Measurements from ENCODE around the gene BDKRB2. TPM values are rescaled to one million over a fixed set of nuclear protein-coding genes. Genes with fewer than 3 reads are reported as not detected.

The BDKRB2 gene
- polyA plus RNA-seq, 1 donor from 2014 or later = not detected

GRCh38 chr14:96217376-96217913, 12.8 kb downstream of the BDKRB2 start:
- no peak overlapping the region for H3K27ac Mint-ChIP-seq

GRCh38 chr14:96221109-96221650, 16.5 kb downstream of the BDKRB2 start:
- H3K4me3 Mint-ChIP-seq = no peak overlapping the region
- no peaks in the 10 kb centered on the region for H3K9me3 Mint-ChIP-seq
- peaks cover 4% of the 10 kb centered on the region for H3K27me3 Mint-ChIP-seq
- H3K36me3 Mint-ChIP-seq = peaks cover 2% of the 10 kb centered on the region
- peaks cover 0 to 1% (median 0%) of the 10 kb centered on the region in 3 donors for H3K4me1 Mint-ChIP-seq
- peak overlapping the region in 1 of 3 donors; percentile 13 for H3K27ac Mint-ChIP-seq

More at GRCh38 chr14:96217376-96217913, 12.8 kb downstream of the BDKRB2 start:
- no peaks in the 10 kb centered on the region for H3K36me3 Mint-ChIP-seq
- H3K27me3 Mint-ChIP-seq = peaks cover 2% of the 10 kb centered on the region
- H3K9me3 Mint-ChIP-seq = no peaks in the 10 kb centered on the region
- no peak overlapping the region for H3K4me3 Mint-ChIP-seq
- no peaks in the 10 kb centered on the region for H3K4me1 Mint-ChIP-seq

- H3K27me3 Mint-ChIP-seq = peaks cover 4% of the 10 kb centered on the region
- H3K36me3 Mint-ChIP-seq = peaks cover 2% of the 10 kb centered on the region
- peaks cover 0 to 1% (median 0%) of the 10 kb centered on the region in 3 donors for H3K4me1 Mint-ChIP-seq
- H3K4me3 Mint-ChIP-seq = no peak overlapping the region
- H3K27ac Mint-ChIP-seq = peak overlapping the region in 1 of 3 donors; percentile 13
- H3K9me3 Mint-ChIP-seq = no peaks in the 10 kb centered on the region
Measured at GRCh38 chr14:96221841-96222240, 17.2 kb downstream of the BDKRB2 start.

GRCh38 chr14:96224480-96225096, 19.9 kb downstream of the BDKRB2 start:
- Mint-ChIP-seq H3K27ac (no peak overlapping the region), H3K4me1 (peaks cover 0 to 1% (median 0%) of the 10 kb centered on the region in 3 donors), H3K27me3 (peaks cover 4% of the 10 kb centered on the region), H3K9me3 (peaks cover 2 to 5% (median 4%) of the 10 kb centered on the region in 3 donors), H3K36me3 (peaks cover 5% of the 10 kb centered on the region), H3K4me3 (no peak overlapping the region)

GRCh38 chr14:96225213-96225612, 20.6 kb downstream of the BDKRB2 start:
- no peak overlapping the region for H3K27ac Mint-ChIP-seq
- peaks cover 0 to 1% (median 0%) of the 10 kb centered on the region in 3 donors for H3K4me1 Mint-ChIP-seq
- peaks cover 5% of the 10 kb centered on the region for H3K36me3 Mint-ChIP-seq
- H3K27me3 Mint-ChIP-seq = peaks cover 2% of the 10 kb centered on the region
- no peak overlapping the region for H3K4me3 Mint-ChIP-seq
- peaks cover 2 to 5% (median 4%) of the 10 kb centered on the region in 3 donors for H3K9me3 Mint-ChIP-seq

GRCh38 chr14:96225745-96226151, 21.1 kb downstream of the BDKRB2 start:
- Mint-ChIP-seq H3K27ac (no peak overlapping the region), H3K4me1 (peaks cover 0 to 1% (median 0%) of the 10 kb centered on the region in 3 donors), H3K4me3 (no peak overlapping the region), H3K9me3 (peaks cover 2 to 5% (median 4%) of the 10 kb centered on the region in 3 donors), H3K36me3 (peaks cover 5% of the 10 kb centered on the region), H3K27me3 (peaks cover 2% of the 10 kb centered on the region)

- Mint-ChIP-seq H3K36me3 (peaks cover 5% of the 10 kb centered on the region), H3K4me3 (no peak overlapping the region), H3K27me3 (peaks cover 2% of the 10 kb centered on the region), H3K27ac (no peak overlapping the region), H3K9me3 (peaks cover 2 to 5% (median 4%) of the 10 kb centered on the region in 3 donors), H3K4me1 (peaks cover 0 to 1% (median 0%) of the 10 kb centered on the region in 3 donors)
Measured at GRCh38 chr14:96227428-96227827, 22.8 kb downstream of the BDKRB2 start.

GRCh38 chr14:96229315-96229714, 24.7 kb downstream of the BDKRB2 start:
- peaks cover 2 to 5% (median 4%) of the 10 kb centered on the region in 3 donors for H3K9me3 Mint-ChIP-seq
- peaks cover 5% of the 10 kb centered on the region for H3K36me3 Mint-ChIP-seq
- H3K4me3 Mint-ChIP-seq = no peak overlapping the region

GRCh38 chr14:96231056-96231455, 26.4 kb downstream of the BDKRB2 start:
- Mint-ChIP-seq H3K36me3 (peaks cover 3% of the 10 kb centered on the region), H3K27ac (no peak overlapping the region), H3K27me3 (peaks cover under 1% of the 10 kb centered on the region), H3K4me1 (no peaks in the 10 kb centered on the region), H3K4me3 (no peak overlapping the region), H3K9me3 (peaks cover 2 to 5% (median 4%) of the 10 kb centered on the region in 3 donors)

More at GRCh38 chr14:96229315-96229714, 24.7 kb downstream of the BDKRB2 start:
- Mint-ChIP-seq H3K27ac (no peak overlapping the region), H3K27me3 (peaks cover 2% of the 10 kb centered on the region), H3K4me1 (no peaks in the 10 kb centered on the region)

- H3K4me3 Mint-ChIP-seq = no peak overlapping the region
- peaks cover 3 to 5% (median 4%) of the 10 kb centered on the region in 3 donors for H3K9me3 Mint-ChIP-seq
- no peaks in the 10 kb centered on the region for H3K27me3 Mint-ChIP-seq
- no peak overlapping the region for H3K27ac Mint-ChIP-seq
- H3K4me1 Mint-ChIP-seq = no peaks in the 10 kb centered on the region
- peaks cover 3% of the 10 kb centered on the region for H3K36me3 Mint-ChIP-seq
Measured at GRCh38 chr14:96231526-96232130, 27.0 kb downstream of the BDKRB2 start.

GRCh38 chr14:96232506-96232905, 27.9 kb downstream of the BDKRB2 start:
- Mint-ChIP-seq H3K9me3 (peaks cover 2 to 3% (median 3%) of the 10 kb centered on the region in 3 donors), H3K4me3 (no peak overlapping the region), H3K27ac (no peak overlapping the region), H3K36me3 (peaks cover 1% of the 10 kb centered on the region), H3K27me3 (no peaks in the 10 kb centered on the region), H3K4me1 (no peaks in the 10 kb centered on the region)

GRCh38 chr14:96233661-96234060, 29.0 kb downstream of the BDKRB2 start:
- Mint-ChIP-seq H3K4me1 (no peaks in the 10 kb centered on the region), H3K9me3 (peaks cover 0 to 1% (median 0%) of the 10 kb centered on the region in 3 donors), H3K36me3 (no peaks in the 10 kb centered on the region), H3K27me3 (no peaks in the 10 kb centered on the region), H3K27ac (no peak overlapping the region), H3K4me3 (no peak overlapping the region)

GRCh38 chr14:96235426-96235825, 30.8 kb downstream of the BDKRB2 start:
- H3K27ac Mint-ChIP-seq = peak overlapping the region in 1 of 3 donors; percentile 67
- no peaks in the 10 kb centered on the region for H3K36me3 Mint-ChIP-seq
- H3K4me3 Mint-ChIP-seq = no peak overlapping the region
- no peaks in the 10 kb centered on the region for H3K4me1 Mint-ChIP-seq
- no peaks in the 10 kb centered on the region for H3K27me3 Mint-ChIP-seq
- peaks cover 0 to 1% (median 0%) of the 10 kb centered on the region in 3 donors for H3K9me3 Mint-ChIP-seq

- no peak overlapping the region for H3K27ac Mint-ChIP-seq
- H3K9me3 Mint-ChIP-seq = peaks cover 0 to 2% (median 0%) of the 10 kb centered on the region in 3 donors
- H3K27me3 Mint-ChIP-seq = peaks cover 3% of the 10 kb centered on the region
- H3K36me3 Mint-ChIP-seq = no peaks in the 10 kb centered on the region
- H3K4me3 Mint-ChIP-seq = no peak overlapping the region
- no peaks in the 10 kb centered on the region for H3K4me1 Mint-ChIP-seq
Measured at GRCh38 chr14:96237641-96238040, 33.0 kb downstream of the BDKRB2 start.

- Mint-ChIP-seq H3K27ac (no peak overlapping the region), H3K4me3 (no peak overlapping the region), H3K9me3 (peaks cover 0 to 3% (median 0%) of the 10 kb centered on the region in 3 donors), H3K4me1 (no peaks in the 10 kb centered on the region), H3K27me3 (peaks cover 3% of the 10 kb centered on the region), H3K36me3 (no peaks in the 10 kb centered on the region)
Measured at GRCh38 chr14:96238676-96239265, 34.1 kb downstream of the BDKRB2 start.

Data from IgD-negative memory B cell (primary cell).